GM10248 (cell line): ENCODE data around the gene MMP28.

Experiments
- CTCF ChIA-PET: fragments of 300-600 bp; sonication (Branson Sonifier 250); formaldehyde crosslinking; extraction: SDS; loops from one replicate; lab custom pipeline; 2021; ENCODE audit warnings: antibody characterized with exemption; lab: Yijun Ruan, JAX
- POLR2A ChIA-PET: fragments of 350-650 bp; sonication (Branson Sonifier 250); formaldehyde crosslinking; extraction: SDS; loops from one replicate; lab custom pipeline; 2020; ENCODE audit warnings: antibody characterized with exemption; lab: Yijun Ruan, JAX
- DNase-seq: peaks from one replicate; pipeline ENCODE4 v3.0.0; 2012; ENCODE audit errors: extremely low spot score
- TF ChIP-seq, protein P1 (sequence below): IDR thresholded peaks from 2 replicates; pipeline ENCODE4 v1.5.1; 2012; ENCODE audit warnings: mild to moderate bottlenecking, low read depth; ENCODE audit errors: extremely low read depth, missing control alignments, control extremely low read depth

Gene MMP28

DNA sequence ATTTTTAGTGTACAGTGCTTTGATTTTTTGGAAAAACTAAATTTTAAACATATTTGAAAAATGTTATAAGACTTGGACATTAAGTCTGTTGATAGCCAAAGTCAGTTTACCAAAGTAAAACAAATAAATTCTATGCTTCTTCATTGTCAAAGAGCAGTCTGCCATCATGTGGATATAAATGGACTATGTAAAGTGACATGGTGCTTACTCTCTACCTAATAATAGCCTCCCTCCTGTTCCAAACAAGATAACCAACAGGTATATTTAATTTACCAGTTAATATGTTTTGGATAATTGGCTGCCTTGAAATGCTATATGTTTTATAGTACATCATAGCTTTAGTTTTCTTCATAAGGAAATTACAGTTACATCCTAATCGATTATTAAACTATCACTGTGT is 29.8 kb upstream of the MMP28 start:
- ChIA-PET POLR2A (no interaction called here), CTCF (interaction anchor here (1.7 kb wide), 1 partner anchor 24 kb away, joined by 6 read pairs; no protein-coding TSS in a partner anchor)
- TF ChIP-seq, protein P1, sequence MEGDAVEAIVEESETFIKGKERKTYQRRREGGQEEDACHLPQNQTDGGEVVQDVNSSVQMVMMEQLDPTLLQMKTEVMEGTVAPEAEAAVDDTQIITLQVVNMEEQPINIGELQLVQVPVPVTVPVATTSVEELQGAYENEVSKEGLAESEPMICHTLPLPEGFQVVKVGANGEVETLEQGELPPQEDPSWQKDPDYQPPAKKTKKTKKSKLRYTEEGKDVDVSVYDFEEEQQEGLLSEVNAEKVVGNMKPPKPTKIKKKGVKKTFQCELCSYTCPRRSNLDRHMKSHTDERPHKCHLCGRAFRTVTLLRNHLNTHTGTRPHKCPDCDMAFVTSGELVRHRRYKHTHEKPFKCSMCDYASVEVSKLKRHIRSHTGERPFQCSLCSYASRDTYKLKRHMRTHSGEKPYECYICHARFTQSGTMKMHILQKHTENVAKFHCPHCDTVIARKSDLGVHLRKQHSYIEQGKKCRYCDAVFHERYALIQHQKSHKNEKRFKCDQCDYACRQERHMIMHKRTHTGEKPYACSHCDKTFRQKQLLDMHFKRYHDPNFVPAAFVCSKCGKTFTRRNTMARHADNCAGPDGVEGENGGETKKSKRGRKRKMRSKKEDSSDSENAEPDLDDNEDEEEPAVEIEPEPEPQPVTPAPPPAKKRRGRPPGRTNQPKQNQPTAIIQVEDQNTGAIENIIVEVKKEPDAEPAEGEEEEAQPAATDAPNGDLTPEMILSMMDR, result no peak
- no peak for DNase-seq

DNA sequence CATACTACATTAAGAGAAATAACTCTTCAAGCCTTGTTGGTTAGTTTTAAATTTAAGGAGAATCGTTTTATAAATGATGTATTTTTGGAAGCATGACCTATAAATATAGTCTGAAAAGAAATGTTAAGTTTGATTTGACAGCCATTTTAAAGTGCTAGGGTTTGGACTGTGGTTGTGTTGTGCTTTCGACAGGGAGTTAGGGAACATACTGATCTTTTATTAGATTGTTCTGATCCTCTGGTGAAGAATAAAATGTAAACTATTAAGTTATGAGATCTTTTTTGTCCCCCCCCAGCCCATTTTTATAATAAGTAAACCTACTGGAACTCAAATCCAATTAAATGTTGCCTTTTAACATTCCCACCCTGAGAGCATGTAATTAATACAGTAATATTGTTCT is 25.9 kb upstream of the MMP28 start:
- TF ChIP-seq, protein P1, result no peak
- DNase-seq, result no peak
- ChIA-PET POLR2A (no interaction called here), CTCF (interaction anchor here (2.2 kb wide), 1 partner anchor 27 kb away, joined by 6 read pairs; no protein-coding TSS in a partner anchor)

DNA sequence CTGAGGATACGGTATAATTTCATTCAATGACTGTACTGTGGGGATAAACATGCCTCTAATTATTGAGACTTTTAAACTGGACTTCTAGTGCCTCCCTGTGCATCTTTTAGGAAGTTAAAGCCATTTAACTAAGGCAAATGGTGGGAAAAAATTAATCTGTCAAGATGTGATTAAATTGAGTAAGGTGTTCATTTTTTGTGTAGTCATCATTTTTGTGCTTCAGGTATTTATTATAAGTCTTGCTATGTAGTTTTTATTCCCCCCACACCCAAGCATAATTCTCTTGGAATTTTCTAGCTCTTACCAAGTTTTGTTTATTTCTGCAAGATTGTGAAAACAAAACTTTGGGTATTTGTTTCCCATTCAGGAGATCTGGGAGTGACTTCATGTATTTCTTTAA is 24.0 kb upstream of the MMP28 start:
- TF ChIP-seq, protein P1, result no peak
- no peak for DNase-seq
- ChIA-PET POLR2A (no interaction called here), CTCF (interaction anchor here (1.0 to 2.8 kb wide), 8 partner anchors 9 to 68 kb away, joined by 3 to 24 read pairs (median 3); partner anchors contain the start of gene TAF15)

DNA sequence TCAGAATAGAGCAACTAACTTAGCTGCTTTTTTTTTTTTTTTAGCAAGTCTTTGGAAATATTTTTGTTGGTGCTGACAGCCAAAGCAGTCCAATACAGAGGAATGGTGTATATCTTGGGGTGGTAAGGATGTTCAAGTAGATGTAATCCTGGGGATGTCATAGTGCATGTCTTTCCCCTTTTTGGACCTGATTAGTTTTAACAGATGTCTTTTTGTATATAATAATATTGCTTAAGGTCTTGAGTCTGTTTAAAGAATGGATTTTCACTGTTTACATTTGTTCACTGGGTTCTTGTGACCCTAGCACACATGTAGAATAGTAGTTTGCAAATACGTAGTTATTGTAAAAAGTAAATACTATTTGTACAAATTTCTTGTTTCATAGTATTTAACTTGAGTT is 21.8 kb upstream of the MMP28 start:
- POLR2A ChIA-PET, result interaction anchor here (0.6 kb wide), 1 partner anchor 9 kb away, joined by 5 read pairs; no protein-coding TSS in a partner anchor
- TF ChIP-seq, protein P1, result no peak
- CTCF ChIA-PET, result interaction anchor here (0.9 to 2.5 kb wide), 4 partner anchors 9 to 70 kb away, joined by 3 to 10 read pairs (median 5); partner anchors contain the start of gene TAF15
- no peak for DNase-seq

DNA sequence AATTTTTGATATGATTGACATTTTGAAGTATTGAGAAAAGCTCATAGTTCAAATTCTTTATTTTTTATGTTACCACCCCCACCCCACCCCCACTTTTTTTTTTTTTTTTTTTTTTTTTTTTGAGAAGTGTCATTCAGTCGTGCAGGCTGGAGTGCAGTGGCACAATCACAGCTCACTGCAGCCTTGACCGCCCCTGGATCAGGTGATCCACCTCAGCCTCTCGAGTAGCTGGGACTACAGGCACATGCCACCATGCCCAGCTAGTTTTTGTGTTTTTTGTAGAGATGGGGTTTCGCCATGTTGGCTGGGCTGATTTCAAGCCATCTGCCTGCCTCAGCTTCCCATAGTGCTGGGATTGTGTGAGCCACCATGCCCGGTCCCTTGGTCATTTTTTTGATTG is 21.3 kb upstream of the MMP28 start:
- no peak for DNase-seq
- TF ChIP-seq, protein P1, result no peak
- POLR2A ChIA-PET, result interaction anchor here (0.6 kb wide), 1 partner anchor 10 kb away, joined by 5 read pairs; no protein-coding TSS in a partner anchor
- CTCF ChIA-PET, result interaction anchor here (0.9 to 2.5 kb wide), 5 partner anchors 8 to 256 kb away, joined by 3 to 10 read pairs (median 7); partner anchors contain the start of gene TAF15

DNA sequence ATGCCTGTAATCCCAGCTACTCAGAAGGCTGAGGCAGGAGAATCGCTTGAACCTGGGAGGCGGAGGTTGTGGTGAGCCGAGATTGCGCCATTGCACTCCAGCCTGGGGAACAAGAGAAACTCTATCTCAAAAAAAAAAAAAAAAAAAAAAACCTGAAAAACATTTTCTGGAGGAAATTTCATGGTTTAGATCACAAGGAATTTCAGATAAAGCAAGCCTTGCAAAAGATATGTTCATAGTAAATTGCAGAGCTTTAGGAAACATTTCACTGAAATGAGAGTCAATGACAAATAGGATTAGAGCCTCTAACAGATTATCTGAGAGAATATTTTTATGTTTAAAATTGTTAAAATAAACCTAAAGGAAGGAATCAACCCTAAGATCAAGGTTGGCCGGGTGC is 17.0 kb upstream of the MMP28 start:
- TF ChIP-seq, protein P1, result no peak
- DNase-seq, result no peak
- POLR2A ChIA-PET, result no interaction called here
- CTCF ChIA-PET, result interaction anchor here (1.0 to 11.1 kb wide), 3 partner anchors 46 to 256 kb away, joined by 3 to 222 read pairs (median 3); no protein-coding TSS in a partner anchor
